HCT116 (cell line): ENCODE results near the gene ADIPOR1. TPM values are rescaled to one million over a fixed set of nuclear protein-coding genes. Genes with fewer than 3 reads are reported as not detected.

ENCODE experiments used
- ATAC-seq: fragments of 200-7000 bp; cut with Tn5 transposase; 2 replicates; pipeline ENCODE4 v1.9.1; 2020; ENCODE audit warnings: mild to moderate bottlenecking, moderate library complexity
- BruUV-seq: library from RNA; stranded (reverse); fragments of 400-500 nt; replicated peaks from 2 replicates; lab custom pipeline; 2021; lab: Mats Ljungman, UMichigan
- CTCF ChIA-PET: fragments of 300-600 bp; sonication (Branson Sonifier 250); formaldehyde crosslinking; loops from one replicate; lab custom pipeline; 2021; ENCODE audit warnings: antibody characterized with exemption; lab: Charles Lee
- POLR2A ChIA-PET: fragments of 300-600, 350-600 bp; sonication (Branson Sonifier 250); formaldehyde crosslinking; loops from one replicate; lab custom pipeline; 2021; ENCODE audit warnings: antibody characterized with exemption; lab: Charles Lee
- RAD21 ChIA-PET, 2 experiments: fragments of 300-600 bp; sonication (Branson Sonifier 250); formaldehyde crosslinking; loops; one replicate each; lab custom pipeline; 2023; ENCODE audit warnings: low total read pairs in 2 of 2; ENCODE audit not compliant: uncharacterized antibody in 2 of 2, unreplicated experiment in 2 of 2, low non-redundant PET in 1 of 2; lab: Charles Lee
- DNase-seq: peaks from one replicate; pipeline ENCODE4 v3.0.0-alpha.2; 2010; ENCODE audit warnings: low read depth, low spot score
- H2AFZ ChIP-seq: fragments of 200-600 bp; shearing (Covaris generic), sonication (generic); 2 replicates; pipeline ENCODE4 v1.6.1; 2017; ENCODE audit warnings: low read depth, mixed run types, mixed read lengths, antibody characterized with exemption, low read length; ENCODE audit not compliant: poor library complexity, severe bottlenecking
- H3K27ac ChIP-seq: 2 replicates; pipeline ENCODE4 v1.5.1; 2012; ENCODE audit warnings: low read depth, low read length
- H3K27me3 ChIP-seq: fragments of 200-600 bp; sonication (generic); 2 replicates; pipeline ENCODE4 v1.6.1; 2016; ENCODE audit warnings: mixed run types, low read length, mixed read lengths; ENCODE audit not compliant: insufficient read depth
- H3K36me3 ChIP-seq, 2 experiments: fragments of 200-500 bp in 1 of 2; fragments of 200-600 bp in 1 of 2; sonication (Bioruptor generic) in 1 of 2; sonication (generic) in 1 of 2; 2 replicates each; pipeline versions ENCODE4 v1.5.1 to v1.6.1; 2014 to 2016; ENCODE audit warnings: low read length in 2 of 2, inconsistent platforms in 1 of 2, mixed read lengths in 1 of 2, mixed run types in 1 of 2; ENCODE audit not compliant: insufficient read depth in 2 of 2, control insufficient read depth in 1 of 2
- H3K4me1 ChIP-seq, 2 experiments: fragments of 200-600 bp in 1 of 2; sonication (generic) in 1 of 2; 2 replicates each; pipeline versions ENCODE4 v1.5.1 to v1.6.1; 2012 to 2017; ENCODE audit warnings: low read length in 2 of 2, inconsistent platforms in 1 of 2, mild to moderate bottlenecking in 1 of 2, mixed read lengths in 1 of 2, mixed run types in 1 of 2, moderate library complexity in 1 of 2; ENCODE audit not compliant: insufficient read depth in 2 of 2, control insufficient read depth in 1 of 2
- H3K4me2 ChIP-seq: fragments of 200-600 bp; sonication (generic); 2 replicates; pipeline ENCODE4 v1.6.1; 2017; ENCODE audit warnings: mixed run types, low read length, mixed read lengths
- H3K4me3 ChIP-seq, 2 experiments: fragments of 200-600 bp in 1 of 2; sonication (generic) in 1 of 2; replicated peaks in 1 of 2; 2 replicates each; pipeline ENCODE4 v1.5.1; 2011 to 2016; ENCODE audit warnings: low read length in 2 of 2, control low read depth in 1 of 2, low read depth in 1 of 2, mild to moderate bottlenecking in 1 of 2, mixed read lengths in 1 of 2, mixed run types in 1 of 2
- H3K79me2 ChIP-seq: fragments of 200-600 bp; sonication (generic); 2 replicates; pipeline ENCODE4 v1.6.1; 2017; ENCODE audit warnings: mild to moderate bottlenecking, mixed run types, low read length, moderate library complexity, mixed read lengths; ENCODE audit not compliant: insufficient read depth
- H3K9ac ChIP-seq: fragments of 200-600 bp; sonication (generic); 2 replicates; pipeline ENCODE4 v1.6.1; 2016; ENCODE audit warnings: low read length, mixed read lengths
- H3K9me2 ChIP-seq: fragments of 200-600 bp; sonication (generic), shearing (Covaris generic); 2 replicates; pipeline ENCODE4 v1.6.1; 2017; ENCODE audit warnings: mixed run types, mild to moderate bottlenecking, moderate library complexity; ENCODE audit not compliant: insufficient read depth
- H3K9me3 ChIP-seq, 2 experiments: fragments of 200-500 bp in 1 of 2; fragments of 200-600 bp in 1 of 2; sonication (Bioruptor generic) in 1 of 2; sonication (generic) in 1 of 2; 2 replicates each; pipeline ENCODE4 v1.6.1; 2014 to 2017; ENCODE audit warnings: low read length in 2 of 2, mixed read lengths in 2 of 2, inconsistent platforms in 1 of 2, low read depth in 1 of 2, mild to moderate bottlenecking in 1 of 2, mixed run types in 1 of 2, moderate library complexity in 1 of 2; ENCODE audit not compliant: control insufficient read depth in 1 of 2, insufficient read depth in 1 of 2
- H4K20me1 ChIP-seq: fragments of 200-600 bp; sonication (generic), shearing (Covaris generic); 2 replicates; pipeline ENCODE4 v1.6.1; 2017; ENCODE audit warnings: mixed run types, mild to moderate bottlenecking, moderate library complexity; ENCODE audit not compliant: insufficient read depth
- ATF3 ChIP-seq: IDR thresholded peaks from 2 replicates; pipeline ENCODE4 v1.6.1; 2012
- CEBPB ChIP-seq: IDR thresholded peaks from 2 replicates; pipeline ENCODE4 v1.6.1; 2012; ENCODE audit warnings: low read depth
- EZH2phosphoT487 ChIP-seq: fragments of 200-600 bp; IDR thresholded peaks from 2 replicates; pipeline ENCODE4 v1.6.1; 2018; ENCODE audit warnings: antibody characterized with exemption, borderline replicate concordance
- FOSL1 ChIP-seq: IDR thresholded peaks from 2 replicates; pipeline ENCODE4 v1.6.1; 2012; ENCODE audit warnings: low read depth
- JUND ChIP-seq: IDR thresholded peaks from 2 replicates; pipeline ENCODE4 v1.6.1; 2012
- REST ChIP-seq: IDR thresholded peaks from 2 replicates; pipeline ENCODE4 v1.6.1; 2012; ENCODE audit warnings: low read depth
- SIN3A ChIP-seq: IDR thresholded peaks from 2 replicates; pipeline ENCODE4 v1.6.1; 2012; ENCODE audit warnings: low read depth
- SRF ChIP-seq: IDR thresholded peaks from 2 replicates; pipeline ENCODE4 v1.6.1; 2012; ENCODE audit warnings: low read depth
- TCF7L2 ChIP-seq: IDR thresholded peaks from 2 replicates; pipeline ENCODE4 v1.7.0; 2011; ENCODE audit warnings: borderline replicate concordance, inconsistent platforms; ENCODE audit not compliant: insufficient read depth, insufficient read length; ENCODE audit errors: extremely low read depth
- ZBTB33 ChIP-seq: IDR thresholded peaks from 2 replicates; pipeline ENCODE4 v1.6.1; 2011; ENCODE audit warnings: mild to moderate bottlenecking, low read length, moderate library complexity; ENCODE audit not compliant: insufficient replicate concordance; ENCODE audit errors: extremely low read depth
- intact Hi-C: fragments of 100-400 bp; cut with micrococcal nuclease; formaldehyde crosslinking; loops from 2 replicates; pipeline ENCODE4 v1.10.0; 2022
- total RNA-seq: library from RNA; stranded (reverse); gene quantifications from one replicate; pipeline ENCODE4 v1.2.1, GENCODE V29; 2021; ENCODE audit not compliant: unreplicated experiment

ADIPOR1 gene
- total RNA-seq, 1 experiment from 2014 or later: 89.8 TPM

GRCh38 chr1:202953392-202953791 is 4.7 kb downstream of the ADIPOR1 start:
- intact Hi-C loops: no loop called here
- ATAC-seq (no peak), DNase-seq (no peak)
- Histone ChIP-seq H3K27ac (no peak overlapping the region), H3K79me2 (peaks cover 79% of the 10 kb centered on the region), H3K4me3 (no peak overlapping the region), H3K27me3 (no peaks in the 10 kb centered on the region), H2AFZ (no peak overlapping the region), H3K4me2 (no peak overlapping the region), H4K20me1 (0 out of 2 replicates have a peak, but pooled peaks cover 2% of the 10 kb centered on the region), H3K9ac (no peak overlapping the region), H3K36me3 (peaks cover 9% of the 10 kb centered on the region in 2 experiments; a peak in 3 of 4 replicates), H3K4me1 (peaks cover 5 to 25% of the 10 kb centered on the region in 2 experiments; a peak in 3 of 4 replicates), H3K9me3 (no peaks in the 10 kb centered on the region), H3K9me2 (no peaks in the 10 kb centered on the region)
- TF ChIP-seq ATF3 (no peak), ZBTB33 (no peak), SRF (no peak), TCF7L2 (no peak), SIN3A (no peak), CEBPB (no peak), EZH2phosphoT487 (no peak), FOSL1 (no peak), JUND (no peak), REST (no peak)
- CTCF ChIA-PET: interaction anchor here (1.6 kb wide), 1 partner anchor 9 kb away, joined by 3 read pairs; no protein-coding TSS in a partner anchor
- RAD21 ChIA-PET: no interaction called here
- no TSS peak for BruUV-seq
- POLR2A ChIA-PET: no interaction called here
